Stomach (tissue), 4 donors: ENCODE data around the gene HSFX3.

ENCODE experiments used
- CTCF ChIP-seq, 7 experiments: fragments of 450-650 bp in 4 of 7; fragments of 200-600 bp in 3 of 7; sonication (generic) in 3 of 7; IDR thresholded peaks; one replicate each; pipeline ENCODE4 v1.5.1; 2016 to 2019; ENCODE audit warnings: antibody characterized with exemption in 7 of 7, control low read depth in 2 of 7, mild to moderate bottlenecking in 1 of 7
- POLR2A ChIP-seq, 4 donors: fragments of 450-650 bp; IDR thresholded peaks; one replicate each; pipeline ENCODE4 v1.6.1; 2016; ENCODE audit warnings: antibody characterized with exemption in 4 of 4, control low read depth in 2 of 4, mild to moderate bottlenecking in 1 of 4, moderate library complexity in 1 of 4

- TF ChIP-seq CTCF (IDR thresholded peaks at IDR 0.05) (no peak), POLR2A (IDR thresholded peaks at IDR 0.05) (no peak)
Observed at GRCh38 chrX:149570668-149571067, 20.9 kb upstream of the HSFX3 start.
